ENCODE measurements around the gene NBDY. TPM values are rescaled to one million over a fixed set of nuclear protein-coding genes. Genes with fewer than 3 reads are reported as not detected.
A peak's percentile ranks its signal among the peaks of the same experiment; 100 is the strongest.
"Not testable (repeated sequence)": the region's sequence is repeated elsewhere in the genome, so short reads cannot be mapped to it uniquely, and the experiment has no call there.

Gene NBDY
- total RNA-seq, 1 donor from 2014 or later = 29.3 TPM

DNA sequence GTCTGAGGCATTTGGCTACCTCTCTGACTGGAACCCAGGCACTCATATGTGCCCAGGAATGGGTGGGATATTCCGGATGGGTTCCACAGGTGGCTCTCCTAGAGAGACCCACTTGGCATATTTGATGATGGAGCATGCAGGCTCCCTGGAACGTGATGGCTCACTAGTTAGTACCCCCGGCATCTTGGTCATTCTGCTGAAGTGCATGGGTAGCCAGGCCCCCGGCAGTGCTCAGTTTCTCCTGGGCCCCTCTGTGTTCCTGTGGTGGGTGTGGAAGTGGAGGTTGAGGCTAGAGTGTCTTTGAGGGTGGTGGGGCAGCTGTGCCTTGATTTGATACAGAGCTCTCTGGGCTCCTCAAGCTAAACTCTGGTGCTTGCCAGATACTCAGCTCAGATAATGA, 29.4 kb downstream of the NBDY start:
- no peak for DNase-seq (ENCODE audit: low spot score)
- peaks cover 8% of the 10 kb centered on the region for H3K36me3 Mint-ChIP-seq (ENCODE audit: low read depth)
- intact Hi-C loops (cut with micrococcal nuclease) = no loop called here
- H3K27me3 Mint-ChIP-seq (ENCODE audit: insufficient read depth) = no peaks in the 10 kb centered on the region
- H3K4me1 Mint-ChIP-seq (ENCODE audit: low read depth) = peaks cover 38% of the 10 kb centered on the region
- no peak overlapping the region for H3K27ac Mint-ChIP-seq
- no peak overlapping the region for H3K4me3 Mint-ChIP-seq
- peaks cover 3% of the 10 kb centered on the region for H3K9me3 Mint-ChIP-seq

GRCh38 chrX:56759736-56760409, 30.8 kb downstream of the NBDY start:
- intact Hi-C loops (cut with micrococcal nuclease) = no loop called here
- H3K4me3 Mint-ChIP-seq = no peak overlapping the region
- no peak overlapping the region for H3K27ac Mint-ChIP-seq
- peaks cover 32% of the 10 kb centered on the region for H3K4me1 Mint-ChIP-seq (ENCODE audit: low read depth)
- no peaks in the 10 kb centered on the region for H3K36me3 Mint-ChIP-seq (ENCODE audit: low read depth)
- H3K9me3 Mint-ChIP-seq = no peaks in the 10 kb centered on the region
- no peaks in the 10 kb centered on the region for H3K27me3 Mint-ChIP-seq (ENCODE audit: insufficient read depth)
- DNase-seq (ENCODE audit: low spot score) = no peak

GRCh38 chrX:56760410-56761124, 31.5 kb downstream of the NBDY start:
- H3K9me3 Mint-ChIP-seq; H3K4me3 Mint-ChIP-seq; DNase-seq (ENCODE audit: low spot score); H3K27me3 Mint-ChIP-seq (ENCODE audit: insufficient read depth); H3K27ac Mint-ChIP-seq; intact Hi-C loops (cut with micrococcal nuclease); H3K36me3 Mint-ChIP-seq (ENCODE audit: low read depth): not testable (repeated sequence)
- peaks cover 39% of the 10 kb centered on the region for H3K4me1 Mint-ChIP-seq (ENCODE audit: low read depth)

DNA sequence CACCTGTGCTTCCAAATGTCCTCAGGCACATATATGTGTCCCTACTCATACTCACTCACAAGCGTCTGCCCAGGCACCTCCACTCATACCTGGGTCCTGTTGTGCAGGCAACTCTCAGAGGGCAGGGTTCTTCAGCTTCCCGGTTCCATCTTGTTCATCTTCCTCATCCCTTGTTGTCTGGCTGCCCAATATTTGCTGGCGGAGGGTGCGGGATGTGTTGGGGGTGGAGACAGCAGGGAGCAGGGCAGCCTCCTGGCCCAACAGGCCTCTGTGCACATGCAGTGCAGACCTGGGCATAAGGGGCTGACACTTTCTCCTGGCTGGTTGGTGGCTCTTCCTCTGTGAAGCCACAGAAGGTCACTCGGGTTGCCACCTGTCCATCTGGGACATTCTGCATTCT, 32.1 kb downstream of the NBDY start:
- intact Hi-C loops (cut with micrococcal nuclease) = no loop called here
- DNase-seq (ENCODE audit: low spot score) = no peak
- Mint-ChIP-seq H3K27me3 (ENCODE audit: insufficient read depth) (no peaks in the 10 kb centered on the region), H3K9me3 (no peaks in the 10 kb centered on the region), H3K4me1 (ENCODE audit: low read depth) (peaks cover 45% of the 10 kb centered on the region), H3K4me3 (no peak overlapping the region), H3K36me3 (ENCODE audit: low read depth) (peaks cover 1% of the 10 kb centered on the region), H3K27ac (no peak overlapping the region)

- intact Hi-C loops (cut with micrococcal nuclease) = no loop called here
- no peak for DNase-seq (ENCODE audit: low spot score)
- Mint-ChIP-seq H3K4me3 (peak overlapping the region; percentile 76), H3K27ac (peak overlapping the region; percentile 98), H3K4me1 (ENCODE audit: low read depth) (peaks cover 50% of the 10 kb centered on the region), H3K9me3 (no peaks in the 10 kb centered on the region), H3K36me3 (ENCODE audit: low read depth) (peaks cover 1% of the 10 kb centered on the region), H3K27me3 (ENCODE audit: insufficient read depth) (no peaks in the 10 kb centered on the region)
Observed at GRCh38 chrX:56762220-56762619, 33.2 kb downstream of the NBDY start.

GRCh38 chrX:56762707-56763555, 33.9 kb downstream of the NBDY start:
- Mint-ChIP-seq H3K27me3 (ENCODE audit: insufficient read depth) (no peaks in the 10 kb centered on the region), H3K27ac (peak overlapping the region; percentile 98), H3K4me1 (ENCODE audit: low read depth) (peaks cover 50% of the 10 kb centered on the region), H3K36me3 (ENCODE audit: low read depth) (peaks cover 1% of the 10 kb centered on the region), H3K9me3 (no peaks in the 10 kb centered on the region), H3K4me3 (peak overlapping the region; percentile 76)
- no peak for DNase-seq (ENCODE audit: low spot score)
- intact Hi-C loops (cut with micrococcal nuclease) = no loop called here

GRCh38 chrX:56763556-56764152, 34.6 kb downstream of the NBDY start:
- no peaks in the 10 kb centered on the region for H3K27me3 Mint-ChIP-seq (ENCODE audit: insufficient read depth)
- DNase-seq (ENCODE audit: low spot score) = no peak
- peaks cover 1% of the 10 kb centered on the region for H3K36me3 Mint-ChIP-seq (ENCODE audit: low read depth)
- intact Hi-C loops (cut with micrococcal nuclease) = no loop called here
- no peaks in the 10 kb centered on the region for H3K9me3 Mint-ChIP-seq
- peak overlapping the region; percentile 98 for H3K27ac Mint-ChIP-seq
- peaks cover 50% of the 10 kb centered on the region for H3K4me1 Mint-ChIP-seq (ENCODE audit: low read depth)
- peak overlapping the region; percentile 11 for H3K4me3 Mint-ChIP-seq

DNA sequence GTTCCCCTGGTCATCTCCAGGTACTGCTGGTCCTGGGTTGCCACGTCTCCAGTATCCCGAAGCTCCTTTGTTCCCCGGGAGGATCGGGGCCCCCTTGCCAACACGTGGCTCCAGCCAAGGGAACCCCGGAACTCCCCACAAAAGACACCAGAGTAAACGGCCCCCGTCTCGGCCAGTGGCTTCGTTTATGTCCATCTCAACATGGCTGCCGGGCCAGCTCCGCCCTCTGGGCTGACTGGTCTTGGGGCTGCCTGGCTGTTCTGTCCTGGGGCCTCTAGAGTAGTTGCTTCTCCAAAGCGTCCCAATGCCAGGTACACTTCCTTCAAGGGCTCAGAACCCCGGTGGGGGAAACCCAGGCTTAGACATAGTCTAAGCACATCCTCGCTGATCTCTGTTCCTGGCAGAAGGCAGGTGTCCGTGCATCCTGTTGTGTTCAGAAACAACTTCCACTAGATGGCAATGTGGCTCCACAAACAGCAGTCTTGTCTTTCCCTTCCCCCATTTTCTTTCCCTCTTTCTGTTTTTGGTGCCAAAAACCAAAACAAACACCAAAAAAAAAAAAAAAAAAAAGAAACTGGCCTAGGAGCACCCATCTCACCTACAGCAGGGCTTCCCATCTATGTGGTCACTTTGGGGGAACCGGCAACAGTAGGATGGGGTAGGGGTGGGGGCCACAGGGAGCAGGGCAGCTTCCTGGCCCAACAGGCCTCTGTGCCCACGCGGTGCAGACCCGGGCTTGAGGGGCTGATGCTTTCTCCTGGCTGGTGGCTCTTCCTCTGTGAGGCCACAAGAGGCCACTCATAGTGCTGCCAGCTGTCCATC, 35.3 kb downstream of the NBDY start:
- intact Hi-C loops (cut with micrococcal nuclease) = no loop called here
- peaks cover 50% of the 10 kb centered on the region for H3K4me1 Mint-ChIP-seq (ENCODE audit: low read depth)
- H3K27me3 Mint-ChIP-seq (ENCODE audit: insufficient read depth) = no peaks in the 10 kb centered on the region

GRCh38 chrX:56764975-56765791, 36.1 kb downstream of the NBDY start:
- DNase-seq (ENCODE audit: low spot score) = no peak
- no peaks in the 10 kb centered on the region for H3K27me3 Mint-ChIP-seq (ENCODE audit: insufficient read depth)
- peaks cover 1% of the 10 kb centered on the region for H3K36me3 Mint-ChIP-seq (ENCODE audit: low read depth)
- no peaks in the 10 kb centered on the region for H3K9me3 Mint-ChIP-seq
- intact Hi-C loops (cut with micrococcal nuclease) = no loop called here
- peaks cover 50% of the 10 kb centered on the region for H3K4me1 Mint-ChIP-seq (ENCODE audit: low read depth)
- H3K27ac Mint-ChIP-seq = peak overlapping the region; percentile 97
- peak overlapping the region; percentile 80 for H3K4me3 Mint-ChIP-seq

More for the DNA sequence above, 35.3 kb downstream of the NBDY start:
- H3K36me3 Mint-ChIP-seq (ENCODE audit: low read depth) = peaks cover 1% of the 10 kb centered on the region
- H3K9me3 Mint-ChIP-seq = no peaks in the 10 kb centered on the region
- DNase-seq (ENCODE audit: low spot score) = peak; percentile 60
- peak overlapping the region; percentile 80 for H3K4me3 Mint-ChIP-seq
- peak overlapping the region; percentile 97 for H3K27ac Mint-ChIP-seq

GRCh38 chrX:56765811-56766553, 36.9 kb downstream of the NBDY start:
- Mint-ChIP-seq H3K27me3 (ENCODE audit: insufficient read depth) (no peaks in the 10 kb centered on the region), H3K9me3 (no peaks in the 10 kb centered on the region), H3K36me3 (ENCODE audit: low read depth) (peaks cover 1% of the 10 kb centered on the region), H3K27ac (peak overlapping the region; percentile 97), H3K4me3 (peak overlapping the region; percentile 80), H3K4me1 (ENCODE audit: low read depth) (peaks cover 49% of the 10 kb centered on the region)
- no peak for DNase-seq (ENCODE audit: low spot score)
- intact Hi-C loops (cut with micrococcal nuclease) = no loop called here
